ENCODE data around the gene TMPRSS13. TPM values are rescaled to one million over a fixed set of nuclear protein-coding genes. Genes with fewer than 3 reads are reported as not detected.

TMPRSS13 gene
- total RNA-seq, 1 donor from 2014 or later = not detected

GRCh38 chr11:117906126-117906525, 23.1 kb downstream of the TMPRSS13 start:
- no peak for DNase-seq (ENCODE audit: missing footprints)
- ATAC-seq = no peak
- intact Hi-C loops (cut with DNase I) = no loop called here

- intact Hi-C loops (cut with DNase I) = no loop called here
- DNase-seq (ENCODE audit: missing footprints) = no peak
Observed at GRCh38 chr11:117905524-117905923, 23.7 kb downstream of the TMPRSS13 start.

GRCh38 chr11:117903505-117904382, 25.5 kb downstream of the TMPRSS13 start:
- no peak for DNase-seq (ENCODE audit: missing footprints)
- intact Hi-C loops (cut with DNase I) = loop anchor here (1.0 kb wide), 1 partner anchor 58 kb away; no protein-coding TSS in a partner anchor
- no peak for ATAC-seq

More at GRCh38 chr11:117905524-117905923, 23.7 kb downstream of the TMPRSS13 start:
- no peak for ATAC-seq

GRCh38 chr11:117902001-117902845, 27.0 kb downstream of the TMPRSS13 start:
- ATAC-seq = no peak
- no peak for DNase-seq (ENCODE audit: missing footprints)
- intact Hi-C loops (cut with DNase I) = no loop called here

- DNase-seq (ENCODE audit: missing footprints) = no peak
- ATAC-seq = no peak
- intact Hi-C loops (cut with DNase I) = no loop called here
Observed at GRCh38 chr11:117901601-117902000, 27.6 kb downstream of the TMPRSS13 start.

- ATAC-seq = no peak
- no peak for DNase-seq (ENCODE audit: missing footprints)
- intact Hi-C loops (cut with DNase I) = no loop called here
Observed at GRCh38 chr11:117900720-117901440, 28.3 kb downstream of the TMPRSS13 start.

GRCh38 chr11:117900121-117900648, 29.0 kb downstream of the TMPRSS13 start:
- no peak for DNase-seq (ENCODE audit: missing footprints)
- intact Hi-C loops (cut with DNase I) = no loop called here
- peak; percentile 38 for ATAC-seq

- no peak for ATAC-seq
- DNase-seq (ENCODE audit: missing footprints) = no peak
- intact Hi-C loops (cut with DNase I) = no loop called here
Observed at GRCh38 chr11:117898059-117898458, 31.1 kb downstream of the TMPRSS13 start.

- intact Hi-C loops (cut with DNase I) = no loop called here
- DNase-seq (ENCODE audit: missing footprints) = no peak
Observed at GRCh38 chr11:117892651-117893050, 36.6 kb downstream of the TMPRSS13 start.

GRCh38 chr11:117891362-117891761, 37.8 kb downstream of the TMPRSS13 start:
- intact Hi-C loops (cut with DNase I) = no loop called here
- ATAC-seq = no peak

More at GRCh38 chr11:117892651-117893050, 36.6 kb downstream of the TMPRSS13 start:
- ATAC-seq = no peak

GRCh38 chr11:117888139-117888566, 41.0 kb downstream of the TMPRSS13 start:
- intact Hi-C loops (cut with DNase I) = loop anchor here (5.0 kb wide), 1 partner anchor 36 kb away; no protein-coding TSS in a partner anchor
- DNase-seq (ENCODE audit: missing footprints) (no peak), ATAC-seq (no peak)

More at GRCh38 chr11:117891362-117891761, 37.8 kb downstream of the TMPRSS13 start:
- DNase-seq (ENCODE audit: missing footprints) = no peak

- ATAC-seq (no peak), DNase-seq (ENCODE audit: missing footprints) (no peak)
- intact Hi-C loops (cut with DNase I) = loop anchor here (5.0 kb wide), 1 partner anchor 35 kb away; no protein-coding TSS in a partner anchor
Observed at GRCh38 chr11:117887431-117888138, 41.6 kb downstream of the TMPRSS13 start.

- peak; percentile 94 for ATAC-seq
- intact Hi-C loops (cut with DNase I) = loop anchor here (5.0 kb wide), 1 partner anchor 33 kb away; no protein-coding TSS in a partner anchor
Observed at GRCh38 chr11:117885777-117886176, 43.4 kb downstream of the TMPRSS13 start.

GRCh38 chr11:117884994-117885393, 44.2 kb downstream of the TMPRSS13 start:
- intact Hi-C loops (cut with DNase I) = loop anchor here (5.0 kb wide), 1 partner anchor 33 kb away; no protein-coding TSS in a partner anchor
- ATAC-seq (no peak), DNase-seq (ENCODE audit: missing footprints) (no peak)

More at GRCh38 chr11:117885777-117886176, 43.4 kb downstream of the TMPRSS13 start:
- DNase-seq (ENCODE audit: missing footprints) = peak; percentile 89

- DNase-seq (ENCODE audit: missing footprints) (no peak), ATAC-seq (no peak)
- intact Hi-C loops (cut with DNase I) = no loop called here
Observed at GRCh38 chr11:117883063-117883462, 46.1 kb downstream of the TMPRSS13 start.

GRCh38 chr11:117882311-117882905, 46.8 kb downstream of the TMPRSS13 start:
- intact Hi-C loops (cut with DNase I) = no loop called here
- ATAC-seq = no peak
- DNase-seq (ENCODE audit: missing footprints) = no peak

- intact Hi-C loops (cut with DNase I) = no loop called here
- ATAC-seq (no peak), DNase-seq (ENCODE audit: missing footprints) (no peak)
Observed at GRCh38 chr11:117881217-117881616, 48.0 kb downstream of the TMPRSS13 start.

Data from Right ventricle myocardium inferior (tissue), 1 donor.